ENCODE results near the gene ZPR1.
A peak's percentile ranks its signal among the peaks of the same experiment; 100 is the strongest.

The ZPR1 gene

GRCh38 chr11:116791813-116792143 is 4.0 kb upstream of the ZPR1 start, which contains the start of gene APOA5:
APOA5 (minus strand) TSS chr11:116791879; CDS start chr11:116791860, 19 bp downstream.
- no peak within 1 kb of the TSS for H3K4me3 ChIP-seq (ENCODE audit: low read length)
- TF ChIP-seq CTCF (IDR thresholded peaks at IDR 0.05; ENCODE audit: insufficient read depth, low read depth, low read length, missing control alignments): no peak
- no peak for DNase-seq (ENCODE audit: low read depth)

- H3K4me3 ChIP-seq (ENCODE audit: low read length): no peak overlapping the region
- TF ChIP-seq CTCF (IDR thresholded peaks at IDR 0.05; ENCODE audit: insufficient read depth, low read depth, low read length, missing control alignments): peak; percentile 83
- peak; percentile 61 for DNase-seq (ENCODE audit: low read depth)
Measured at GRCh38 chr11:116791002-116791812, 3.4 kb upstream of the ZPR1 start.

GRCh38 chr11:116790167-116791001 is 2.6 kb upstream of the ZPR1 start:
- H3K4me3 ChIP-seq (ENCODE audit: low read length): no peak overlapping the region
- no peak for TF ChIP-seq CTCF (IDR thresholded peaks at IDR 0.05; ENCODE audit: insufficient read depth, low read depth, low read length, missing control alignments)
- no peak for DNase-seq (ENCODE audit: low read depth)

- no peak for DNase-seq (ENCODE audit: low read depth)
- no peak overlapping the region for H3K4me3 ChIP-seq (ENCODE audit: low read length)
Measured at GRCh38 chr11:116788975-116789374, 1.2 kb upstream of the ZPR1 start.

GRCh38 chr11:116788534-116788933 is 711 bp upstream of the ZPR1 start:
- DNase-seq (ENCODE audit: low read depth): no peak
- no peak for TF ChIP-seq CTCF (IDR thresholded peaks at IDR 0.05; ENCODE audit: insufficient read depth, low read depth, low read length, missing control alignments)
- peak overlapping the region; percentile 89 for H3K4me3 ChIP-seq (ENCODE audit: low read length)

More at GRCh38 chr11:116788975-116789374, 1.2 kb upstream of the ZPR1 start:
- no peak for TF ChIP-seq CTCF (IDR thresholded peaks at IDR 0.05; ENCODE audit: insufficient read depth, low read depth, low read length, missing control alignments)

- peak overlapping the region; percentile 89 for H3K4me3 ChIP-seq (ENCODE audit: low read length)
- TF ChIP-seq CTCF (IDR thresholded peaks at IDR 0.05; ENCODE audit: insufficient read depth, low read depth, low read length, missing control alignments): no peak
- DNase-seq (ENCODE audit: low read depth): no peak
Measured at GRCh38 chr11:116787436-116787785, 412 bp downstream of the ZPR1 start.
